Spleen (tissue), 13 donors: ENCODE data around the gene GOLPH3. TPM values are rescaled to one million over a fixed set of nuclear protein-coding genes. Genes with fewer than 3 reads are reported as not detected.
"Not testable (repeated sequence)": the region's sequence is repeated elsewhere in the genome, so short reads cannot be mapped to it uniquely, and the experiment has no call there.

Source experiments
- DNase-seq: peaks from one replicate; pipeline ENCODE4 v3.0.0-alpha.2; 2020
- H3K27ac ChIP-seq, 8 donors: fragments of 200-600 bp; sonication (generic) in 7 of 8; 1 replicate in 4 of 8; 2 replicates in 4 of 8; pipeline versions ENCODE4 v1.5.0 to v1.8.0; 2016 to 2021; ENCODE audit warnings: inconsistent platforms in 4 of 8, mild to moderate bottlenecking in 4 of 8, moderate library complexity in 1 of 8
- H3K27me3 ChIP-seq, 7 donors: fragments of 200-600 bp; sonication (generic) in 6 of 7; replicated peaks in 1 of 7; 1 replicate in 4 of 7; 2 replicates in 3 of 7; pipeline versions ENCODE4 v1.5.0 to v1.8.0; 2016 to 2021; ENCODE audit warnings: inconsistent platforms in 3 of 7, mild to moderate bottlenecking in 1 of 7
- H3K36me3 ChIP-seq, 6 donors: fragments of 200-600 bp; sonication (generic) in 5 of 6; 1 replicate in 4 of 6; 2 replicates in 2 of 6; pipeline versions ENCODE4 v1.5.0 to v1.8.0; 2016 to 2021; ENCODE audit warnings: inconsistent platforms in 2 of 6
- H3K4me1 ChIP-seq, 6 donors: fragments of 200-600 bp; sonication (generic) in 5 of 6; 1 replicate in 3 of 6; 2 replicates in 3 of 6; pipeline versions ENCODE4 v1.5.0 to v1.8.0; 2016 to 2021; ENCODE audit warnings: inconsistent platforms in 3 of 6
- H3K4me3 ChIP-seq, 8 donors: fragments of 200-600 bp; sonication (generic) in 7 of 8; 1 replicate in 4 of 8; 2 replicates in 4 of 8; pipeline versions ENCODE4 v1.5.0 to v1.8.0; 2016 to 2021; ENCODE audit warnings: inconsistent platforms in 4 of 8, mild to moderate bottlenecking in 4 of 8, moderate library complexity in 2 of 8
- H3K9me3 ChIP-seq, 8 donors: fragments of 200-600 bp; sonication (generic) in 7 of 8; 1 replicate in 4 of 8; 2 replicates in 4 of 8; pipeline versions ENCODE4 v1.5.0 to v1.8.0; 2016 to 2021; ENCODE audit warnings: inconsistent platforms in 4 of 8
- POLR2A ChIP-seq, 3 donors: fragments of 450-650 bp; IDR thresholded peaks; one replicate each; pipeline ENCODE4 v1.5.1; 2017; ENCODE audit warnings: antibody characterized with exemption in 3 of 3, mild to moderate bottlenecking in 1 of 3
- POLR2AphosphoS5 ChIP-seq, 3 donors: sonication (generic); formaldehyde crosslinking; IDR thresholded peaks; one replicate each; pipeline ENCODE4 v1.5.1; 2017; ENCODE audit warnings: antibody characterized with exemption in 3 of 3
- WGBS, 5 donors: extraction: QIAGEN DNeasy Blood & Tissue Kit in 3 of 5; methylation state at CpG; one replicate each; pipeline versions ENCODE4 v1.1.5 to v1.1.7; 2013 to 2018; 5-methylcytosine and 5-hydroxymethylcytosine counted together
- intact Hi-C: fragments of 100-400 bp; cut with DNase I; formaldehyde crosslinking; loops from one replicate; pipeline ENCODE4 v1.15.0; 2023; ENCODE audit warnings: low total_unique reads
- long read RNA-seq, 2 donors: transcript quantifications; one replicate each; lab custom pipeline, GENCODE V29; 2026
- polyA plus RNA-seq, 3 donors: library from polyadenylated mRNA; stranded (reverse); fragments of 200-250 nt; gene quantifications; one replicate each; pipeline ENCODE4 v1.2.1, GENCODE V29; 2013
- total RNA-seq, 7 donors: library from RNA; depleted of rRNA in 3 of 7; stranded (reverse); fragments of >200 nt in 3 of 7; fragmentation: NEBNext Ultra II Directional in 4 of 7; extraction: Animal tissue kit (Norgen Biotek cat#: 25700) in 4 of 7; gene quantifications; one replicate each; pipeline versions ENCODE4 v1.1.0 to v1.2.1, GENCODE V29; 2016 to 2021
- TF ChIP-seq, protein P1 (sequence below), 11 experiments: fragments of 200-600 bp in 7 of 11; fragments of 450-650 bp in 4 of 11; sonication (generic) in 4 of 11; IDR thresholded peaks in 8 of 11; conservative IDR thresholded peaks in 3 of 11; 1 replicate in 7 of 11; 2 replicates in 4 of 11; pipeline versions ENCODE4 v1.4.0 to v1.8.0; 2016 to 2021; ENCODE audit warnings: antibody characterized with exemption in 11 of 11, inconsistent platforms in 4 of 11, mild to moderate bottlenecking in 1 of 11
- donor health status: healthy with polysubstance abuse.
- donor health status: DM: no; HTN: no; CAD: no; lungs with moderate emphysema.
- donor health status: DM: no; HTN: no; CAD: no.
- donor health status: Bipolar disorder and iron deficiency.
- donor health status: healthy.
- donor health status: DM: no; HTN: no; CAD: no.
- donor health status: DM: yes; HTN: yes; CAD: no.

The GOLPH3 gene
- total RNA-seq (10 to 100 TPM; 62.9 to 82.3 (median 73.6) TPM), polyA plus RNA-seq (10 to 100 TPM; 27.0 to 42.5 (median 35.2) TPM)
- long read RNA-seq, donor 1, transcript GOLPH3-201 (4 exons, 2,721 nt): major isoform, 22 of 36 reads
- long read RNA-seq, donor 1, partial matches to known transcripts: 14 of 36 reads
- long read RNA-seq, donor 1, other reads (novel, unspliced or antisense): 0 of 36 reads
- long read RNA-seq, donor 2, transcript GOLPH3-201 (4 exons, 2,721 nt): major isoform, 26 of 26 reads
- long read RNA-seq, donor 2, partial matches to known transcripts: 0 of 26 reads
- long read RNA-seq, donor 2, other reads (novel, unspliced or antisense): 0 of 26 reads

- Histone ChIP-seq H3K27ac (peak within 1 kb of the TSS; percentile 98 to 100 (median 99)), H3K9me3 (no peaks in the 10 kb centered on the region), H3K27me3 (no peaks in the 10 kb centered on the region), H3K4me1 (peaks cover 24 to 54% (median 43%) of the 10 kb centered on the region in 6 donors), H3K36me3 (peaks cover 0 to 26% (median 7%) of the 10 kb centered on the region in 6 donors), H3K4me3 (peak within 1 kb of the TSS; percentile 51 to 87 (median 74))
- DNase-seq: peak; percentile 99
- TF ChIP-seq POLR2A (IDR thresholded peaks at IDR 0.05): peak in 2 of 3 donors; percentile 53 to 78
- TF ChIP-seq, protein P1, sequence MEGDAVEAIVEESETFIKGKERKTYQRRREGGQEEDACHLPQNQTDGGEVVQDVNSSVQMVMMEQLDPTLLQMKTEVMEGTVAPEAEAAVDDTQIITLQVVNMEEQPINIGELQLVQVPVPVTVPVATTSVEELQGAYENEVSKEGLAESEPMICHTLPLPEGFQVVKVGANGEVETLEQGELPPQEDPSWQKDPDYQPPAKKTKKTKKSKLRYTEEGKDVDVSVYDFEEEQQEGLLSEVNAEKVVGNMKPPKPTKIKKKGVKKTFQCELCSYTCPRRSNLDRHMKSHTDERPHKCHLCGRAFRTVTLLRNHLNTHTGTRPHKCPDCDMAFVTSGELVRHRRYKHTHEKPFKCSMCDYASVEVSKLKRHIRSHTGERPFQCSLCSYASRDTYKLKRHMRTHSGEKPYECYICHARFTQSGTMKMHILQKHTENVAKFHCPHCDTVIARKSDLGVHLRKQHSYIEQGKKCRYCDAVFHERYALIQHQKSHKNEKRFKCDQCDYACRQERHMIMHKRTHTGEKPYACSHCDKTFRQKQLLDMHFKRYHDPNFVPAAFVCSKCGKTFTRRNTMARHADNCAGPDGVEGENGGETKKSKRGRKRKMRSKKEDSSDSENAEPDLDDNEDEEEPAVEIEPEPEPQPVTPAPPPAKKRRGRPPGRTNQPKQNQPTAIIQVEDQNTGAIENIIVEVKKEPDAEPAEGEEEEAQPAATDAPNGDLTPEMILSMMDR (IDR thresholded peaks at IDR 0.05 in 8 of 11, conservative IDR thresholded peaks at IDR 0.05 in 3 of 11): peak in 10 of 11 experiments; percentile 8 to 66 (median 42)
- TF ChIP-seq POLR2AphosphoS5 (IDR thresholded peaks at IDR 0.05): peak; percentile 98 to 99 (median 98)
- 0 to 1% (median 0%) methylated on average over 24 to 85 of the region's 85 CpGs for WGBS, 5 donors
- intact Hi-C loops: no loop called here
Measured at GRCh38 chr5:32174011-32174870, at the start of gene GOLPH3. GOLPH3 (minus strand) TSS chr5:32174319; CDS start chr5:32174034, 285 bp downstream.

- intact Hi-C loops: no loop called here
- DNase-seq: no peak
Measured at GRCh38 chr5:32222723-32223470, 48.8 kb upstream of the GOLPH3 start.

DNA sequence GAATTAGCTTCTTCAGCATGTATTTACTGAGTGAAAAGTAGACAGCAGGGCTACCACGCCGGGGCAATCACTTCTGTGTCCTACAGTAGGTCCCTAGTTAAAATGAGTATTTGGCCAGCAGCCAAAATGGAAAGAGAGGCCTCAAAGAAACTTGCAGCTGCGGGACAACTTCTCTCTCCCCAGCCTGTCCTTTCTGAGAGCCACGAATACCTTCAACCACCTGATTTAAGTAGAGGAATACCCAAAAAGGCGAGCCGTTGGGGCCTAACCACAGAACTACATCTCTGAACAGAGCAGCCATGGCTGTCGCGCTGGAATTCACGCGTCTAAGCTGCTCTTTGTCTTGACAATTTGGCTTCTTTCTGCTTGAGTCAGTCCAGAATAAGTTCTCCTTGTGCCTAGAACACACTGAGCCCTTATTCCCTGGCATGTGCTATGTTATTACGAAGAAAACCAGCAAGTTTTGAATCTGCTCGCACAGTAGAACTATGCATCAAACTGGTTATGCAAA is 43.8 kb upstream of the GOLPH3 start:
- DNase-seq: no peak
- H3K4me3 ChIP-seq: no peak overlapping the region
- H3K27ac ChIP-seq: peak overlapping the region in 1 of 8 donors; percentile 7
- intact Hi-C loops: no loop called here
- H3K27me3 ChIP-seq: no peaks in the 10 kb centered on the region
- H3K4me1 ChIP-seq: peaks cover 0 to 9% (median 1%) of the 10 kb centered on the region in 6 donors
- WGBS, 5 donors: 48 to 56% (median 50%) methylated on average over 12 of the region's 12 CpGs
- H3K9me3 ChIP-seq: no peaks in the 10 kb centered on the region
- TF ChIP-seq POLR2AphosphoS5 (IDR thresholded peaks at IDR 0.05) (no peak), POLR2A (IDR thresholded peaks at IDR 0.05) (no peak)
- TF ChIP-seq, protein P1 (IDR thresholded peaks at IDR 0.05 in 8 of 11, conservative IDR thresholded peaks at IDR 0.05 in 3 of 11): no peak
- H3K36me3 ChIP-seq: no peaks in the 10 kb centered on the region

More at GRCh38 chr5:32222723-32223470, 48.8 kb upstream of the GOLPH3 start:
- H3K36me3 ChIP-seq: peaks cover 0 to 11% (median 0%) of the 10 kb centered on the region in 6 donors
- H3K9me3 ChIP-seq: no peaks in the 10 kb centered on the region
- H3K4me1 ChIP-seq: peaks cover 0 to 4% (median 1%) of the 10 kb centered on the region in 6 donors
- no peak overlapping the region for H3K4me3 ChIP-seq
- no peak for TF ChIP-seq POLR2AphosphoS5 (IDR thresholded peaks at IDR 0.05)
- TF ChIP-seq POLR2A (IDR thresholded peaks at IDR 0.05): no peak
- TF ChIP-seq, protein P1 (IDR thresholded peaks at IDR 0.05 in 8 of 11, conservative IDR thresholded peaks at IDR 0.05 in 3 of 11): no peak
- no peaks in the 10 kb centered on the region for H3K27me3 ChIP-seq
- H3K27ac ChIP-seq: no peak overlapping the region
- 79 to 96% (median 90%) methylated on average over 5 of the region's 5 CpGs for WGBS, 5 donors

DNA sequence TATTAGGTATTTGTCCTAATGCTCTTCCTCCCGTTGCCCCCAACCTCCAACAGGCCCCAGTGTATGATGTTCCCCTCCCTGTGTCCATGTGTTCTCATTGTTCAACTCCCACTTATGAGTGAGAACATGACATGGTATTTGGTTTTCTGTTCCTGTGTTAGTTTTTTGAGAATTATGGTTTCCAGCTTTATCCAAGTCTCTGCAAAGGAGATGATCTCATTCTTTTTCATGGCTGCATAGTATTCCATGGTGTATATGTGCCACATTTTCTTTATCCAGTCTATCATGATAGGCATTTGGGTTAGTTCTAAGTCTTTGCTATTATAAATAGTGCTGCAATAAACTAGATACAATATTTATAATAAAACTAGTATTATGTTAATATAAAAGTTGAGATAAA is 40.2 kb upstream of the GOLPH3 start:
- H3K4me3 ChIP-seq, H3K9me3 ChIP-seq, DNase-seq, H3K27ac ChIP-seq, H3K27me3 ChIP-seq, H3K36me3 ChIP-seq, intact Hi-C loops: not testable (repeated sequence)
- WGBS, 5 donors: 93 to 96% (median 95%) methylated on average over 1 of the region's 1 CpG
- peaks cover 0 to 27% (median 11%) of the 10 kb centered on the region in 6 donors for H3K4me1 ChIP-seq
